ENCODE results near the gene ADAMTS9. TPM values are rescaled to one million over a fixed set of nuclear protein-coding genes. Genes with fewer than 3 reads are reported as not detected.
A peak's percentile ranks its signal among the peaks of the same experiment; 100 is the strongest.

ADAMTS9 gene
- total and polyA plus RNA-seq, 2 of the 13 experiments (the other 11 are each of a cell fraction or from before 2014, with no cell fraction given): 0.02 to 0.09 TPM

GRCh38 chr3:64501298-64501906 is 186.4 kb downstream of the ADAMTS9 start (continued):
- no peak for TF ChIP-seq CBX2 (IDR thresholded peaks at IDR 0.05; ENCODE audit: low read depth, low read length)
- TF ChIP-seq CBX2 (CRISPR knock-in tag; IDR thresholded peaks at IDR 0.05; ENCODE audit: low read depth): no peak
- peak; percentile 94 for TF ChIP-seq HMG20B (CRISPR knock-in tag; conservative IDR thresholded peaks at IDR 0.05)
- no peak for TF ChIP-seq NFRKB (IDR thresholded peaks at IDR 0.05)
- no peak for TF ChIP-seq ZNF549 (CRISPR knock-in tag; IDR thresholded peaks at IDR 0.05)
- no peak for TF ChIP-seq POLR2A (IDR thresholded peaks at IDR 0.05; ENCODE audit: insufficient read depth in 1 of 2, low read depth in 2 of 2, low read length in 2 of 2)
- peak; percentile 79 for TF ChIP-seq RARA (CRISPR knock-in tag; IDR thresholded peaks at IDR 0.05)
- TF ChIP-seq E2F5 (CRISPR knock-in tag; conservative IDR thresholded peaks at IDR 0.05): no peak
- no peak for TF ChIP-seq NR3C1 (CRISPR knock-in tag; IDR thresholded peaks at IDR 0.05)
- peak; percentile 98; the same call in 1 of the 2 replicates for TF ChIP-seq FOXJ3 (CRISPR knock-in tag; IDR thresholded peaks at IDR 0.05; ENCODE audit: borderline replicate concordance)
- TF ChIP-seq KAT8 (CRISPR knock-in tag; IDR thresholded peaks at IDR 0.05): peak; percentile 67; the same call in 1 of the 2 replicates
- TF ChIP-seq ZFP90 (CRISPR knock-in tag; IDR thresholded peaks at IDR 0.05; ENCODE audit: borderline replicate concordance): peak; percentile 54; the same call in 1 of the 2 replicates
- TF ChIP-seq ASH2L (IDR thresholded peaks at IDR 0.05; ENCODE audit: insufficient read length, low read depth, low read length): peak; percentile 55
- TF ChIP-seq HIVEP1 (CRISPR knock-in tag; IDR thresholded peaks at IDR 0.05): no peak
- no peak for TF ChIP-seq ZNF496 (CRISPR knock-in tag; IDR thresholded peaks at IDR 0.05; ENCODE audit: insufficient replicate concordance)
- TF ChIP-seq ARID3A (IDR thresholded peaks at IDR 0.05; ENCODE audit: low read depth, low read length): 0 out of 2 replicates have a peak, but pooled peaks have one; percentile 53
- no peak for TF ChIP-seq TEF (CRISPR knock-in tag; IDR thresholded peaks at IDR 0.05)
- TF ChIP-seq, protein P1, sequence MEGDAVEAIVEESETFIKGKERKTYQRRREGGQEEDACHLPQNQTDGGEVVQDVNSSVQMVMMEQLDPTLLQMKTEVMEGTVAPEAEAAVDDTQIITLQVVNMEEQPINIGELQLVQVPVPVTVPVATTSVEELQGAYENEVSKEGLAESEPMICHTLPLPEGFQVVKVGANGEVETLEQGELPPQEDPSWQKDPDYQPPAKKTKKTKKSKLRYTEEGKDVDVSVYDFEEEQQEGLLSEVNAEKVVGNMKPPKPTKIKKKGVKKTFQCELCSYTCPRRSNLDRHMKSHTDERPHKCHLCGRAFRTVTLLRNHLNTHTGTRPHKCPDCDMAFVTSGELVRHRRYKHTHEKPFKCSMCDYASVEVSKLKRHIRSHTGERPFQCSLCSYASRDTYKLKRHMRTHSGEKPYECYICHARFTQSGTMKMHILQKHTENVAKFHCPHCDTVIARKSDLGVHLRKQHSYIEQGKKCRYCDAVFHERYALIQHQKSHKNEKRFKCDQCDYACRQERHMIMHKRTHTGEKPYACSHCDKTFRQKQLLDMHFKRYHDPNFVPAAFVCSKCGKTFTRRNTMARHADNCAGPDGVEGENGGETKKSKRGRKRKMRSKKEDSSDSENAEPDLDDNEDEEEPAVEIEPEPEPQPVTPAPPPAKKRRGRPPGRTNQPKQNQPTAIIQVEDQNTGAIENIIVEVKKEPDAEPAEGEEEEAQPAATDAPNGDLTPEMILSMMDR (CRISPR knock-in tag; IDR thresholded peaks at IDR 0.05): no peak
- 0 out of 4 replicates have a peak, but pooled peaks of 1 of the 2 experiments have one; percentile 31 for TF ChIP-seq HMGXB4 (CRISPR knock-in tag; IDR thresholded peaks at IDR 0.05; ENCODE audit: borderline replicate concordance in 1 of 2, low read depth in 1 of 2)
